Breast epithelium (tissue), 3 donors: Measurements from ENCODE around the gene ZNF841.

Source experiments
- CTCF ChIP-seq, 3 donors: fragments of 450-650 bp; IDR thresholded peaks; one replicate each; pipeline ENCODE4 v1.5.1; 2016 to 2017; ENCODE audit warnings: antibody characterized with exemption in 3 of 3, mild to moderate bottlenecking in 3 of 3, moderate library complexity in 3 of 3
- POLR2A ChIP-seq: fragments of 450-650 bp; IDR thresholded peaks from one replicate; pipeline ENCODE4 v1.6.1; 2016; ENCODE audit warnings: antibody characterized with exemption, mild to moderate bottlenecking, moderate library complexity
- POLR2AphosphoS5 ChIP-seq, 3 donors: sonication (generic); formaldehyde crosslinking; IDR thresholded peaks; one replicate each; pipeline ENCODE4 v1.6.1; 2017; ENCODE audit warnings: antibody characterized with exemption in 3 of 3

- TF ChIP-seq CTCF (IDR thresholded peaks at IDR 0.05) (no peak), POLR2AphosphoS5 (IDR thresholded peaks at IDR 0.05) (no peak), POLR2A (no peak)
These were observed 17.1 kb upstream of the ZNF841 start for GRCh38 chr19:52112624-52113023.
